Astrocyte (in vitro differentiated cells and primary cell): ENCODE data around the gene MGMT. TPM values are rescaled to one million over a fixed set of nuclear protein-coding genes. Genes with fewer than 3 reads are reported as not detected.

ENCODE experiments used
- DNase-seq: peaks from one replicate; pipeline ENCODE4 v3.0.0-alpha.2; 2010; ENCODE audit warnings: low read depth
- FAIRE-seq: peaks from 2 replicates; lab custom pipeline; 2011; peaks lifted over from hg19 to GRCh38; lab: Jason Lieb, UNC
- H2AFZ ChIP-seq: 2 replicates; pipeline ENCODE4 v1.6.0; 2012; ENCODE audit warnings: low read depth, low read length, inconsistent platforms
- H3K27ac ChIP-seq: 2 replicates; pipeline ENCODE4 v1.5.1; 2011; ENCODE audit warnings: low read depth, low read length, inconsistent platforms
- H3K27me3 ChIP-seq: 2 replicates; pipeline ENCODE4 v1.6.0; 2011; ENCODE audit warnings: low read length, inconsistent platforms; ENCODE audit not compliant: insufficient read depth
- H3K36me3 ChIP-seq: 2 replicates; pipeline ENCODE4 v1.5.1; 2011; ENCODE audit warnings: low read length, inconsistent platforms; ENCODE audit not compliant: insufficient read depth
- H3K4me1 ChIP-seq: 2 replicates; pipeline ENCODE4 v1.5.1; 2011; ENCODE audit warnings: low read length, inconsistent platforms; ENCODE audit not compliant: insufficient read depth
- H3K4me2 ChIP-seq: 2 replicates; pipeline ENCODE4 v1.6.0; 2012; ENCODE audit warnings: low read length, inconsistent platforms
- H3K4me3 ChIP-seq: 2 replicates; pipeline ENCODE4 v1.5.1; 2011; ENCODE audit warnings: low read depth, mild to moderate bottlenecking, low read length, inconsistent platforms; ENCODE audit not compliant: insufficient read depth
- H3K79me2 ChIP-seq: 2 replicates; pipeline ENCODE4 v1.6.0; 2012; ENCODE audit warnings: mild to moderate bottlenecking, low read length, inconsistent platforms; ENCODE audit not compliant: insufficient read depth
- H3K9ac ChIP-seq: 2 replicates; pipeline ENCODE4 v1.6.0; 2012; ENCODE audit warnings: mild to moderate bottlenecking, low read length, inconsistent platforms
- H3K9me3 ChIP-seq: 2 replicates; pipeline ENCODE4 v1.5.1; 2012; ENCODE audit warnings: low read depth, mild to moderate bottlenecking, low read length, inconsistent platforms; ENCODE audit not compliant: insufficient read depth
- H4K20me1 ChIP-seq: 2 replicates; pipeline ENCODE4 v1.6.0; 2012; ENCODE audit warnings: low read length, inconsistent platforms; ENCODE audit not compliant: insufficient read depth
- H3K27ac Mint-ChIP-seq: one replicate; pipeline ENCODE4 v1.8.0; 2021; ENCODE audit warnings: mild to moderate bottlenecking, mixed read lengths; ENCODE audit not compliant: unreplicated experiment
- H3K27me3 Mint-ChIP-seq: one replicate; pipeline ENCODE4 v1.8.0; 2021; ENCODE audit warnings: low read depth, mixed read lengths; ENCODE audit not compliant: unreplicated experiment
- H3K36me3 Mint-ChIP-seq: one replicate; pipeline ENCODE4 v1.8.0; 2021; ENCODE audit warnings: low read depth, mixed read lengths; ENCODE audit not compliant: unreplicated experiment
- H3K4me1 Mint-ChIP-seq: one replicate; pipeline ENCODE4 v1.8.0; 2021; ENCODE audit warnings: low read depth, mixed read lengths; ENCODE audit not compliant: unreplicated experiment
- H3K4me3 Mint-ChIP-seq: one replicate; pipeline ENCODE4 v1.8.0; 2021; ENCODE audit warnings: mild to moderate bottlenecking, moderate library complexity, mixed read lengths; ENCODE audit not compliant: unreplicated experiment
- H3K9me3 Mint-ChIP-seq: one replicate; pipeline ENCODE4 v1.8.0; 2021; ENCODE audit warnings: mild to moderate bottlenecking, mixed read lengths; ENCODE audit not compliant: unreplicated experiment
- EZH2 ChIP-seq: IDR thresholded peaks from 2 replicates; pipeline ENCODE4 v1.6.1; 2012; ENCODE audit warnings: mild to moderate bottlenecking, low read length, inconsistent platforms; ENCODE audit not compliant: insufficient read depth
- total RNA-seq: library from RNA; stranded (reverse); gene quantifications from 2 replicates; pipeline ENCODE4 v1.2.1, GENCODE V29; 2021
- TF ChIP-seq, protein P1 (sequence below): IDR thresholded peaks from 2 replicates; pipeline ENCODE4 v1.5.1; 2011; ENCODE audit warnings: low read depth, mild to moderate bottlenecking, inconsistent platforms, low read length, moderate library complexity; ENCODE audit not compliant: insufficient read depth

The MGMT gene
- total RNA-seq, 1 donor from 2014 or later: 9.5 TPM

DNA sequence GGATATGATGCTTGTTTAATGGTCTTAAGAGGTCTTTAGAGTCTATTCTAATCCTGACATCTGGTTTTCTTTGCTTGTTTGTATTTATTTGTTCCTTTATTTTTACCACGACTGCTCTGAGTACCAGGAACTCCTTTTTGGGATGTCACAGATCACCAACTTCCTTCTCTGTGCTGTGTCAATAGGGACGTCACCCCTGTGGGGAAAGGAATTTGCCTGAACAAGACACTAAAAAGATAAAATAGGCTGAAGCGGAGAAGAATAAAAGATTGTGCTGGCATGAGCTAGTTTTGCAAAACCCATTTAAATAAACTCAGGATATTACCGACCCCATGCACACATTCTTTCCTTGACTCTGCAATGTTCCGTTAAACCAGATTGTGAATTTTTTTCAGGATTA lies 27.7 kb downstream of the MGMT start:
- H3K4me1 ChIP-seq: no peaks in the 10 kb centered on the region
- H3K27ac Mint-ChIP-seq: no peak overlapping the region
- DNase-seq (no peak), FAIRE-seq (no peak)
- no peaks in the 10 kb centered on the region for H3K36me3 ChIP-seq
- H3K79me2 ChIP-seq: no peaks in the 10 kb centered on the region
- H3K27me3 ChIP-seq: no peaks in the 10 kb centered on the region
- no peaks in the 10 kb centered on the region for H3K4me1 Mint-ChIP-seq
- H3K27ac ChIP-seq: no peak overlapping the region
- H4K20me1 ChIP-seq: no peaks in the 10 kb centered on the region
- no peak overlapping the region for H2AFZ ChIP-seq
- H3K9me3 Mint-ChIP-seq: peaks cover 23% of the 10 kb centered on the region
- TF ChIP-seq, protein P1, sequence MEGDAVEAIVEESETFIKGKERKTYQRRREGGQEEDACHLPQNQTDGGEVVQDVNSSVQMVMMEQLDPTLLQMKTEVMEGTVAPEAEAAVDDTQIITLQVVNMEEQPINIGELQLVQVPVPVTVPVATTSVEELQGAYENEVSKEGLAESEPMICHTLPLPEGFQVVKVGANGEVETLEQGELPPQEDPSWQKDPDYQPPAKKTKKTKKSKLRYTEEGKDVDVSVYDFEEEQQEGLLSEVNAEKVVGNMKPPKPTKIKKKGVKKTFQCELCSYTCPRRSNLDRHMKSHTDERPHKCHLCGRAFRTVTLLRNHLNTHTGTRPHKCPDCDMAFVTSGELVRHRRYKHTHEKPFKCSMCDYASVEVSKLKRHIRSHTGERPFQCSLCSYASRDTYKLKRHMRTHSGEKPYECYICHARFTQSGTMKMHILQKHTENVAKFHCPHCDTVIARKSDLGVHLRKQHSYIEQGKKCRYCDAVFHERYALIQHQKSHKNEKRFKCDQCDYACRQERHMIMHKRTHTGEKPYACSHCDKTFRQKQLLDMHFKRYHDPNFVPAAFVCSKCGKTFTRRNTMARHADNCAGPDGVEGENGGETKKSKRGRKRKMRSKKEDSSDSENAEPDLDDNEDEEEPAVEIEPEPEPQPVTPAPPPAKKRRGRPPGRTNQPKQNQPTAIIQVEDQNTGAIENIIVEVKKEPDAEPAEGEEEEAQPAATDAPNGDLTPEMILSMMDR: no peak
- TF ChIP-seq EZH2: no peak
- no peaks in the 10 kb centered on the region for H3K27me3 Mint-ChIP-seq
- H3K9ac ChIP-seq: no peak overlapping the region
- no peak overlapping the region for H3K4me3 Mint-ChIP-seq
- H3K4me3 ChIP-seq: no peak overlapping the region
- no peak overlapping the region for H3K4me2 ChIP-seq
- peaks cover 9% of the 10 kb centered on the region for H3K36me3 Mint-ChIP-seq
- H3K9me3 ChIP-seq: peaks cover 4% of the 10 kb centered on the region

DNA sequence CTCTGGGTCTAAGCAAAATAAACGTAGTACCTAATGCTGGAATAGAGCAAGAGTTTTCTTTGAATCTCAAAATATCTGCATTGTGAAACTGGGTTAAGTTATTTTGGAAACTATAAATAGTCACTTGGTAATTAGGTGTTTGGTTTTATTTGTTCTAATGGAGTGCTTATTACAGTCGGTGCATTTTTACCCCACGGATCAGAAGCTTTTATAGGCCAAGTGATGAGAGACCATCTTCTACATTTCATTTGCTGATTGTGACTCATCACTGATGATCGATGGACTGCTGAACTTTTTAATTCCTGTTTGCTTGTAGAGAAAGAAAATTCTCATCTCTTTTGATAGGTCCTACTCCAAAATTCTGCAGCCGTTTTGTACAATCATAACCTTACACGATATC lies 28.2 kb downstream of the MGMT start:
- no peak for FAIRE-seq
- Histone ChIP-seq H3K27me3 (no peaks in the 10 kb centered on the region), H2AFZ (no peak overlapping the region), H3K36me3 (no peaks in the 10 kb centered on the region), H3K4me3 (no peak overlapping the region), H3K9me3 (peaks cover 4% of the 10 kb centered on the region), H3K79me2 (no peaks in the 10 kb centered on the region), H3K4me1 (no peaks in the 10 kb centered on the region), H3K27ac (no peak overlapping the region), H3K4me2 (no peak overlapping the region), H4K20me1 (no peaks in the 10 kb centered on the region), H3K9ac (no peak overlapping the region)
- H3K9me3 Mint-ChIP-seq: peaks cover 23% of the 10 kb centered on the region
- TF ChIP-seq, protein P1: no peak
- TF ChIP-seq EZH2: no peak
- no peaks in the 10 kb centered on the region for H3K27me3 Mint-ChIP-seq
- peaks cover 9% of the 10 kb centered on the region for H3K36me3 Mint-ChIP-seq
- H3K27ac Mint-ChIP-seq: no peak overlapping the region
- H3K4me3 Mint-ChIP-seq: no peak overlapping the region
- H3K4me1 Mint-ChIP-seq: no peaks in the 10 kb centered on the region
- DNase-seq: no peak

DNA sequence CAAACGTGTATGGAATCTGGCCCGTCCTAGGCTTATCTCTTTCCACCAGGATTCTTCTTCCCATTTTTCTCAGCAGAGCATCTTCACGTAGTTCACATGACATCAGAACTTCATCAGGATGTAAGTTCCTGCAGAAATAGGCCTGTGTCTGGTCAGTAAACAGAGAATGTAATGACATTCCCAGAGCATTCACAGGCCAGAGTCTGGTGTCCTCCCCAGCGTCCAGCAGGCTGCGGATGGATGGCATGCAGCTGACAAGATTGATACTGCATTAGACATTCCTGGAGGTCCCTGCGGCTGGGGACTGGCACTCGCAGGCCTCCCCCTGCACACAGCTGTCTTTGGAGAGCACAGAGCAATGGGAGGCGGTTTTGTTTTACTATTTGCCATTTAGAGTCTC lies 28.7 kb downstream of the MGMT start:
- no peak overlapping the region for H3K4me3 Mint-ChIP-seq

More for the DNA sequence above, 28.7 kb downstream of the MGMT start:
- H3K4me1 Mint-ChIP-seq: no peaks in the 10 kb centered on the region
- no peaks in the 10 kb centered on the region for H4K20me1 ChIP-seq
- H3K9me3 ChIP-seq: peaks cover 4% of the 10 kb centered on the region
- no peak overlapping the region for H3K4me3 ChIP-seq
- H3K27me3 ChIP-seq: no peaks in the 10 kb centered on the region
- H3K9me3 Mint-ChIP-seq: peaks cover 21% of the 10 kb centered on the region
- FAIRE-seq (no peak), DNase-seq (no peak)
- H3K4me1 ChIP-seq: no peaks in the 10 kb centered on the region
- no peak overlapping the region for H3K4me2 ChIP-seq
- no peaks in the 10 kb centered on the region for H3K36me3 ChIP-seq
- H3K9ac ChIP-seq: no peak overlapping the region
- TF ChIP-seq, protein P1: no peak
- no peak for TF ChIP-seq EZH2
- H3K36me3 Mint-ChIP-seq: peaks cover 9% of the 10 kb centered on the region
- H2AFZ ChIP-seq: no peak overlapping the region
- no peak overlapping the region for H3K27ac Mint-ChIP-seq
- no peaks in the 10 kb centered on the region for H3K27me3 Mint-ChIP-seq
- no peaks in the 10 kb centered on the region for H3K79me2 ChIP-seq
- no peak overlapping the region for H3K27ac ChIP-seq
